OCI-LY1 (cell line): ENCODE results near the gene MOAP1.

Source experiments
- H2AFZ ChIP-seq: fragments of 200-600 bp; sonication (generic), shearing (Covaris generic); 2 replicates; pipeline ENCODE4 v1.6.0; 2014; ENCODE audit warnings: antibody characterized with exemption, mild to moderate bottlenecking, low read length
- H3F3A ChIP-seq: fragments of 200-600 bp; sonication (generic), shearing (Covaris generic); 2 replicates; pipeline ENCODE4 v1.6.0; 2014; ENCODE audit warnings: mild to moderate bottlenecking, antibody characterized with exemption, low read length, moderate library complexity; ENCODE audit not compliant: insufficient read depth
- H3K27ac ChIP-seq: fragments of 200-600 bp; sonication (generic); 2 replicates; pipeline ENCODE4 v1.5.1; 2014; ENCODE audit warnings: low read length, mixed run types, mild to moderate bottlenecking, low read depth; ENCODE audit not compliant: poor library complexity, severe bottlenecking
- H3K27me3 ChIP-seq: fragments of 200-600 bp; sonication (generic); 2 replicates; pipeline ENCODE4 v1.6.0; 2014; ENCODE audit warnings: antibody characterized with exemption, mild to moderate bottlenecking, low read length, moderate library complexity; ENCODE audit not compliant: insufficient read depth
- H3K36me3 ChIP-seq: fragments of 200-600 bp; sonication (generic); 2 replicates; pipeline ENCODE4 v1.6.1; 2014; ENCODE audit warnings: mild to moderate bottlenecking, antibody characterized with exemption, low read length, moderate library complexity, mixed read lengths; ENCODE audit not compliant: insufficient read depth
- H3K4me1 ChIP-seq: fragments of 200-600 bp; sonication (generic); 2 replicates; pipeline ENCODE4 v1.5.1; 2014; ENCODE audit warnings: mild to moderate bottlenecking, low read length, moderate library complexity; ENCODE audit not compliant: insufficient read depth, severe bottlenecking
- H3K4me2 ChIP-seq: fragments of 200-600 bp; sonication (generic), shearing (Covaris generic); 2 replicates; pipeline ENCODE4 v1.6.1; 2014; ENCODE audit warnings: low read length
- H3K4me3 ChIP-seq: fragments of 200-600 bp; sonication (generic); 2 replicates; pipeline ENCODE4 v1.5.1; 2014; ENCODE audit warnings: low read length, low read depth, mild to moderate bottlenecking, mixed read lengths; ENCODE audit not compliant: poor library complexity, severe bottlenecking
- H3K79me2 ChIP-seq: fragments of 200-600 bp; shearing (Covaris generic); 2 replicates; pipeline ENCODE4 v1.6.1; 2016; ENCODE audit warnings: mixed run types, low read length, mixed read lengths; ENCODE audit not compliant: insufficient read depth
- H3K9ac ChIP-seq: fragments of 200-600 bp; sonication (generic), shearing (Covaris generic); 2 replicates; pipeline ENCODE4 v1.6.1; 2014; ENCODE audit warnings: mild to moderate bottlenecking, low read length, mixed read lengths
- H3K9me2 ChIP-seq: fragments of 200-600 bp; sonication (generic), shearing (Covaris generic); 2 replicates; pipeline ENCODE4 v1.6.1; 2014; ENCODE audit warnings: low read depth, mild to moderate bottlenecking, low read length, mixed read lengths
- H3K9me3 ChIP-seq: fragments of 200-600 bp; shearing (Covaris generic); 2 replicates; pipeline ENCODE4 v1.6.1; 2014; ENCODE audit warnings: low read length, mixed read lengths
- H4K20me1 ChIP-seq: fragments of 200-600 bp; sonication (generic), shearing (Covaris generic); 2 replicates; pipeline ENCODE4 v1.6.0; 2016; ENCODE audit warnings: mild to moderate bottlenecking, low read length; ENCODE audit not compliant: insufficient read depth
- CTCF ChIP-seq: fragments of 200-600 bp; sonication (generic), shearing (Covaris generic); IDR thresholded peaks from 2 replicates; pipeline ENCODE4 v1.5.1; 2017; ENCODE audit warnings: mild to moderate bottlenecking, antibody characterized with exemption, low read length, moderate library complexity, mixed read lengths
- EZH2 ChIP-seq: fragments of 200-600 bp; sonication (generic), shearing (Covaris generic); IDR thresholded peaks from 2 replicates; pipeline ENCODE4 v1.8.0; 2017; ENCODE audit warnings: borderline replicate concordance, mixed run types, mild to moderate bottlenecking, antibody characterized with exemption, low read length, moderate library complexity, mixed read lengths

The MOAP1 gene

GRCh38 chr14:93223565-93223964 is 38.9 kb upstream of the MOAP1 start:
- Histone ChIP-seq H3K9ac (no peak overlapping the region), H3K9me3 (no peaks in the 10 kb centered on the region), H3F3A (no peaks in the 10 kb centered on the region), H3K4me1 (no peaks in the 10 kb centered on the region), H2AFZ (no peak overlapping the region), H4K20me1 (no peaks in the 10 kb centered on the region), H3K27ac (no peak overlapping the region), H3K79me2 (no peaks in the 10 kb centered on the region), H3K9me2 (no peaks in the 10 kb centered on the region), H3K4me3 (no peak overlapping the region), H3K36me3 (peaks cover 78% of the 10 kb centered on the region), H3K27me3 (no peaks in the 10 kb centered on the region), H3K4me2 (no peak overlapping the region)
- no peak for TF ChIP-seq CTCF
- TF ChIP-seq EZH2: no peak

- Histone ChIP-seq H2AFZ (no peak overlapping the region), H3K9ac (no peak overlapping the region), H3K36me3 (peaks cover 76% of the 10 kb centered on the region), H3K9me3 (no peaks in the 10 kb centered on the region), H3K4me3 (no peak overlapping the region), H3K27ac (no peak overlapping the region), H3K79me2 (no peaks in the 10 kb centered on the region), H3K27me3 (no peaks in the 10 kb centered on the region), H3K9me2 (no peaks in the 10 kb centered on the region), H3F3A (no peaks in the 10 kb centered on the region), H3K4me2 (no peak overlapping the region), H3K4me1 (no peaks in the 10 kb centered on the region), H4K20me1 (no peaks in the 10 kb centered on the region)
- no peak for TF ChIP-seq EZH2
- TF ChIP-seq CTCF: no peak
Measured at GRCh38 chr14:93220509-93220908, 35.8 kb upstream of the MOAP1 start.

- Histone ChIP-seq H3K9me3 (no peaks in the 10 kb centered on the region), H3K27ac (no peak overlapping the region), H3K9me2 (no peaks in the 10 kb centered on the region), H3K4me3 (no peak overlapping the region), H3F3A (no peaks in the 10 kb centered on the region), H3K27me3 (no peaks in the 10 kb centered on the region), H4K20me1 (no peaks in the 10 kb centered on the region), H3K79me2 (no peaks in the 10 kb centered on the region), H3K4me1 (no peaks in the 10 kb centered on the region), H2AFZ (no peak overlapping the region), H3K36me3 (peaks cover 78% of the 10 kb centered on the region), H3K4me2 (no peak overlapping the region), H3K9ac (no peak overlapping the region)
- peak; percentile 78 for TF ChIP-seq CTCF
- TF ChIP-seq EZH2: no peak
Measured at GRCh38 chr14:93219103-93219726, 34.5 kb upstream of the MOAP1 start.
